Measurements from ENCODE around the gene CATSPER3.

DNA sequence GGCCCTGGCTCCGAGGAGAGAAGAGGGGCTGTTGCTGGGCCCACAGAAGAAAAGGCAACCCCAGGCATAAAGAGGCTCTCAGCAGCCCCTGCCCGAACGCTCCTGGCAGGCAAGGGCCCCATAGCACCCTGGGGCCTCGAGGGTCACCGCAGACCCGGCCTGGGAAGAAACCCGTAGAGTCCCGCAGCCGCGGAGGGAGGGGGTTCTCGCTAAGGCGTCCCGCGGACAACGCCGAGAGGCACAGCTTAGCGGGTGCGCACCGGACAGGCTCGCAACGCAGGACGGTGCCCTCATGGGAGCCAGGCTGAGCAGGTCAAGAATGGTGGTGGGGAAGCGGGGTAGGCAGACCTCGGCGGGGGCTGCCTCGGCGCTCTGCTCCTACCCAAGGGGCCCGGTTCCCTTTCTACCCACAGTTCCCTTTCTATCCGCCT, 59.6 kb downstream of the CATSPER3 start:
- no peak for TF ChIP-seq EP300 (IDR thresholded peaks at IDR 0.05)
- TF ChIP-seq, protein P1, sequence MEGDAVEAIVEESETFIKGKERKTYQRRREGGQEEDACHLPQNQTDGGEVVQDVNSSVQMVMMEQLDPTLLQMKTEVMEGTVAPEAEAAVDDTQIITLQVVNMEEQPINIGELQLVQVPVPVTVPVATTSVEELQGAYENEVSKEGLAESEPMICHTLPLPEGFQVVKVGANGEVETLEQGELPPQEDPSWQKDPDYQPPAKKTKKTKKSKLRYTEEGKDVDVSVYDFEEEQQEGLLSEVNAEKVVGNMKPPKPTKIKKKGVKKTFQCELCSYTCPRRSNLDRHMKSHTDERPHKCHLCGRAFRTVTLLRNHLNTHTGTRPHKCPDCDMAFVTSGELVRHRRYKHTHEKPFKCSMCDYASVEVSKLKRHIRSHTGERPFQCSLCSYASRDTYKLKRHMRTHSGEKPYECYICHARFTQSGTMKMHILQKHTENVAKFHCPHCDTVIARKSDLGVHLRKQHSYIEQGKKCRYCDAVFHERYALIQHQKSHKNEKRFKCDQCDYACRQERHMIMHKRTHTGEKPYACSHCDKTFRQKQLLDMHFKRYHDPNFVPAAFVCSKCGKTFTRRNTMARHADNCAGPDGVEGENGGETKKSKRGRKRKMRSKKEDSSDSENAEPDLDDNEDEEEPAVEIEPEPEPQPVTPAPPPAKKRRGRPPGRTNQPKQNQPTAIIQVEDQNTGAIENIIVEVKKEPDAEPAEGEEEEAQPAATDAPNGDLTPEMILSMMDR (IDR thresholded peaks at IDR 0.05): no peak
- no peak for TF ChIP-seq POLR2AphosphoS5 (IDR thresholded peaks at IDR 0.05)
